ENCODE measurements around the gene PLD3.
"Not testable (repeated sequence)": the region's sequence is repeated elsewhere in the genome, so short reads cannot be mapped to it uniquely, and the experiment has no call there.

Gene PLD3

GRCh38 chr19:40332669-40333068 is 15.8 kb upstream of the PLD3 start:
- TF ChIP-seq CTCF (IDR thresholded peaks at IDR 0.05; ENCODE audit: low read depth, low read length, missing control alignments): no peak
- no peak overlapping the region for H3K4me3 ChIP-seq (ENCODE audit: low read depth, low read length)
- no peak for DNase-seq (ENCODE audit: low read depth)

- DNase-seq (ENCODE audit: low read depth): not testable (repeated sequence)
Observed at GRCh38 chr19:40333083-40333482, 15.4 kb upstream of the PLD3 start.

GRCh38 chr19:40335101-40335500 is 13.4 kb upstream of the PLD3 start:
- no peak for TF ChIP-seq CTCF (IDR thresholded peaks at IDR 0.05; ENCODE audit: low read depth, low read length, missing control alignments)
- no peak overlapping the region for H3K4me3 ChIP-seq (ENCODE audit: low read depth, low read length)
- DNase-seq (ENCODE audit: low read depth): no peak

More at GRCh38 chr19:40333083-40333482, 15.4 kb upstream of the PLD3 start:
- not testable (repeated sequence) for H3K4me3 ChIP-seq (ENCODE audit: low read depth, low read length)

- DNase-seq (ENCODE audit: low read depth): no peak
- no peak for TF ChIP-seq CTCF (IDR thresholded peaks at IDR 0.05; ENCODE audit: low read depth, low read length, missing control alignments)
- H3K4me3 ChIP-seq (ENCODE audit: low read depth, low read length): no peak overlapping the region
Observed at GRCh38 chr19:40335855-40336600, 12.5 kb upstream of the PLD3 start.

GRCh38 chr19:40336601-40336900 is 11.9 kb upstream of the PLD3 start:
- TF ChIP-seq CTCF (IDR thresholded peaks at IDR 0.05; ENCODE audit: low read depth, low read length, missing control alignments): no peak
- no peak overlapping the region for H3K4me3 ChIP-seq (ENCODE audit: low read depth, low read length)
- no peak for DNase-seq (ENCODE audit: low read depth)

GRCh38 chr19:40337107-40337506 is 11.4 kb upstream of the PLD3 start:
- no peak overlapping the region for H3K4me3 ChIP-seq (ENCODE audit: low read depth, low read length)
- no peak for DNase-seq (ENCODE audit: low read depth)
- TF ChIP-seq CTCF (IDR thresholded peaks at IDR 0.05; ENCODE audit: low read depth, low read length, missing control alignments): no peak

- no peak for DNase-seq (ENCODE audit: low read depth)
- no peak for TF ChIP-seq CTCF (IDR thresholded peaks at IDR 0.05; ENCODE audit: low read depth, low read length, missing control alignments)
- no peak overlapping the region for H3K4me3 ChIP-seq (ENCODE audit: low read depth, low read length)
Observed at GRCh38 chr19:40337594-40337993, 10.9 kb upstream of the PLD3 start.

Measured in GM12864 (cell line).